ENCODE data around the gene GTF3C2. TPM values are rescaled to one million over a fixed set of nuclear protein-coding genes. Genes with fewer than 3 reads are reported as not detected.

Gene GTF3C2, protein sequence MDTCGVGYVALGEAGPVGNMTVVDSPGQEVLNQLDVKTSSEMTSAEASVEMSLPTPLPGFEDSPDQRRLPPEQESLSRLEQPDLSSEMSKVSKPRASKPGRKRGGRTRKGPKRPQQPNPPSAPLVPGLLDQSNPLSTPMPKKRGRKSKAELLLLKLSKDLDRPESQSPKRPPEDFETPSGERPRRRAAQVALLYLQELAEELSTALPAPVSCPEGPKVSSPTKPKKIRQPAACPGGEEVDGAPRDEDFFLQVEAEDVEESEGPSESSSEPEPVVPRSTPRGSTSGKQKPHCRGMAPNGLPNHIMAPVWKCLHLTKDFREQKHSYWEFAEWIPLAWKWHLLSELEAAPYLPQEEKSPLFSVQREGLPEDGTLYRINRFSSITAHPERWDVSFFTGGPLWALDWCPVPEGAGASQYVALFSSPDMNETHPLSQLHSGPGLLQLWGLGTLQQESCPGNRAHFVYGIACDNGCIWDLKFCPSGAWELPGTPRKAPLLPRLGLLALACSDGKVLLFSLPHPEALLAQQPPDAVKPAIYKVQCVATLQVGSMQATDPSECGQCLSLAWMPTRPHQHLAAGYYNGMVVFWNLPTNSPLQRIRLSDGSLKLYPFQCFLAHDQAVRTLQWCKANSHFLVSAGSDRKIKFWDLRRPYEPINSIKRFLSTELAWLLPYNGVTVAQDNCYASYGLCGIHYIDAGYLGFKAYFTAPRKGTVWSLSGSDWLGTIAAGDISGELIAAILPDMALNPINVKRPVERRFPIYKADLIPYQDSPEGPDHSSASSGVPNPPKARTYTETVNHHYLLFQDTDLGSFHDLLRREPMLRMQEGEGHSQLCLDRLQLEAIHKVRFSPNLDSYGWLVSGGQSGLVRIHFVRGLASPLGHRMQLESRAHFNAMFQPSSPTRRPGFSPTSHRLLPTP
- polyA plus RNA-seq (2011; rRNA removed) = 32.1 and 39.0 TPM in 2 replicates
- 22.3 and 35.0 TPM in 2 replicates for polyA minus RNA-seq (2011; rRNA and poly(A)+ RNA removed)

DNA sequence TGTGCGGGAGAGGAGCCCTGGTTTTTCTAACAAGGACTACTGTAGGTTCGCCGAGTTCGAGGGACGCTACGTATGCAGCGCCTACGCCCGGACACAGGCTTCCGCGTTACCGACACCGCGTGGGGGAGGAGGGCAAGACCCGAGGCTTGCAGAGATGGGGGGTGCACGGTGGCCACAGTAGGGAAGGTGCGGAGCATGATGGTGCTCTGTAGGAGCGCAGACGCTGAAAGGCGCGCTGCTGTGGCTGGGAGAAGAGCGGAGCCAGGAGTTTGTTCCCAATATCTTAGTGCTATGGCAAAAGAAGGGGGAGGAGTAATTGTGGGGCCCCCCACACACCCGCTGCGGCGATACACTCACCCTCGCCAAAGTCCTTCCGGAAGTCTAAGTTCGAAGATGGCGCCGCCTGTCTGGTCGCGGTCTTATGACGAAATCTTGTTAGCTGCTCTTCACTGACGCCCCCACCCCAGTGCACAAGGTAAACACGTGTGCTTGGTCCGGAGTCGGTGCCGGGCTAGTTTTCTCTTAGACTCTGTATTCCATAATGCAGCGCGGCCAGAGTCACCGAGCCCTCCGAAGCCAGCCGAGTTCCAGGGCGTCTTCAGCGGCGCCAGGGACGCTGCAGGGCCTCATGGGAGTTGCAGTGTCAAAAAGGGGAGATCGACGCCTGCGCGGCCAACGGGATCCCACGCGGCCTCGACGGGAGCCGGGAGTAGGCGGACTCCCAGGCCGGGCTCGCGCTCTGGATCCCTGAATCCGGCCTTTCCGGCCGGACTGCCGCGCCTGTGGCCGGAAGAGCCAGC lies at the start of gene GTF3C2:
TSS of gene GTF3C2 (minus strand) at position 383 of the 800 bp plus-strand sequence. CDS start 13,210 bp downstream, outside the sequence.
- TF ChIP-seq, protein P1, sequence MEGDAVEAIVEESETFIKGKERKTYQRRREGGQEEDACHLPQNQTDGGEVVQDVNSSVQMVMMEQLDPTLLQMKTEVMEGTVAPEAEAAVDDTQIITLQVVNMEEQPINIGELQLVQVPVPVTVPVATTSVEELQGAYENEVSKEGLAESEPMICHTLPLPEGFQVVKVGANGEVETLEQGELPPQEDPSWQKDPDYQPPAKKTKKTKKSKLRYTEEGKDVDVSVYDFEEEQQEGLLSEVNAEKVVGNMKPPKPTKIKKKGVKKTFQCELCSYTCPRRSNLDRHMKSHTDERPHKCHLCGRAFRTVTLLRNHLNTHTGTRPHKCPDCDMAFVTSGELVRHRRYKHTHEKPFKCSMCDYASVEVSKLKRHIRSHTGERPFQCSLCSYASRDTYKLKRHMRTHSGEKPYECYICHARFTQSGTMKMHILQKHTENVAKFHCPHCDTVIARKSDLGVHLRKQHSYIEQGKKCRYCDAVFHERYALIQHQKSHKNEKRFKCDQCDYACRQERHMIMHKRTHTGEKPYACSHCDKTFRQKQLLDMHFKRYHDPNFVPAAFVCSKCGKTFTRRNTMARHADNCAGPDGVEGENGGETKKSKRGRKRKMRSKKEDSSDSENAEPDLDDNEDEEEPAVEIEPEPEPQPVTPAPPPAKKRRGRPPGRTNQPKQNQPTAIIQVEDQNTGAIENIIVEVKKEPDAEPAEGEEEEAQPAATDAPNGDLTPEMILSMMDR (IDR thresholded peaks at IDR 0.05; ENCODE audit: insufficient read depth, low read depth, low read length) = no peak
- no peaks in the 10 kb centered on the region for H3K27me3 ChIP-seq (ENCODE audit: control insufficient read depth, insufficient read depth, low read length)
- POLR2A ChIA-PET = interaction anchor here (1.1 kb wide), 1 partner anchor 13 kb away, joined by 4 read pairs; the partner anchor contains the start of gene EIF2B4
- DNase-seq (ENCODE audit: low read depth) = peak; percentile 87
- peak within 1 kb of the TSS; percentile 67 for H3K4me3 ChIP-seq (ENCODE audit: low read depth, low read length)
- H3K36me3 ChIP-seq (ENCODE audit: control insufficient read depth, insufficient read depth, low read length) = no peaks in the 10 kb centered on the region
- CTCF ChIA-PET = interaction anchor here (0.8 to 1.6 kb wide), 4 partner anchors 13 to 32 kb away, joined by 3 to 8 read pairs (median 3); partner anchors contain the start of genes EIF2B4 and SNX17

DNA sequence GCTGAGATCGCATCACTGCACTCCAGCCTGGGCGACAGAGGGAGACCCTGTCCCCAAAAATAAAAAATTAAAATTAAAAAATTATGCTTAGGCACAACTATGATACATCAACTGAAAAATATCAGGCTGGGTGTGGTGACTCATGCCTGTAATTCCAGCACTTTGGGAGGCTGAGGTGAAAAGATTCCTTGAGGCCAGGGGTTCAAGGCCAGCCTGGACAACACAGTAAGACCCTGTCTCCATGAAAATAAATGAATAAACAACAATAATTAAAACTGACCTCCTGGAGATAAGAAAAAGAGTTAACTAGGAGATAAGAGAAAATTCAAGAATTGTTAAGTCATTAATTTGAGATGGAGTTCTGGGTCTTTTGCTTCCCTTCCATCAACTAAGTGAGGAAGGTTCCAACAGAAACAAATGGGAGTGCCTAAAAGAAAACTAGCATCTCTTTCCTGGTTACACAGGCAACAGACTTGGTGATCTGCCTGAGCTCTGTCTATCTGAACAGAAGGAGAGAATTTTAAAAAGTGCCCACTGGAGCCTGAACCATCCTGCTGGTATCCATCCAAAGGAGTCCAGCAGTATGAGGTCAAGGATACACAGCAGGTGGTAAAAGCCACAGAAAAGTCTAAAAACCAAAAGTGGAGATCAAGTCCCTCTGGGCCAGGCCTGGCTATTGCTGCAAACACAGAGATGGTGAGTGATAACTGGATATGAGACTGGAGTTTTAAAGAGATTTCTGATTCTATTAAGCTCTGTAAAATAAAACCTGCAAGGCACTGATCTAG lies 44.0 kb upstream of the GTF3C2 start:
- H3K36me3 ChIP-seq (ENCODE audit: control insufficient read depth, insufficient read depth, low read length) = no peaks in the 10 kb centered on the region; the same call in 1 of the 2 replicates
- DNase-seq (ENCODE audit: low read depth) = no peak
- CTCF ChIA-PET = interaction anchor here (0.8 kb wide), 1 partner anchor 31 kb away, joined by 3 read pairs; no protein-coding TSS in a partner anchor
- POLR2A ChIA-PET = no interaction called here
- no peaks in the 10 kb centered on the region for H3K27me3 ChIP-seq (ENCODE audit: control insufficient read depth, insufficient read depth, low read length)
- H3K4me3 ChIP-seq (ENCODE audit: low read depth, low read length) = no peak overlapping the region
- TF ChIP-seq, protein P1 (IDR thresholded peaks at IDR 0.05; ENCODE audit: insufficient read depth, low read depth, low read length) = no peak

DNA sequence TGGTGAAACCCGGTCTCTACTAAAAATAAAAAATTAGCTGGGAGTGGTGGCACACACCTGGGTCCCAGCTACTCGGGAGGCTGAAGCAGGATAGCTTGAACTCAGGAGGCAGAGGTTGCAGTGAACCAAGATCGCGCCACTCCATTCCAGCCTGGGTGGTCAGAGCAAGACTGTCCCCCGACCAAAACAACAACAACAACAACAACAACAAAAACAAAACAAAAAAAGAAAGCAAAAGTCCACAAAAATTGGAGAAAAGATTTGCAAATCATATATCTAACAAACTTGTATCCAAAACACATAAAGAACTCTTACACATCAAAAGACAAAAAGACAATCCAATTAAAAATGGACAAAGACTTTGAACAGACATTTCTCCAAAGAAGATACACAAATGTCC lies 42.4 kb upstream of the GTF3C2 start:
- DNase-seq (ENCODE audit: low read depth) = no peak
- ChIA-PET POLR2A (no interaction called here), CTCF (no interaction called here)
- TF ChIP-seq, protein P1 (IDR thresholded peaks at IDR 0.05; ENCODE audit: insufficient read depth, low read depth, low read length) = no peak
- Histone ChIP-seq H3K27me3 (ENCODE audit: control insufficient read depth, insufficient read depth, low read length) (no peaks in the 10 kb centered on the region), H3K36me3 (ENCODE audit: control insufficient read depth, insufficient read depth, low read length) (no peaks in the 10 kb centered on the region), H3K4me3 (ENCODE audit: low read depth, low read length) (no peak overlapping the region)

DNA sequence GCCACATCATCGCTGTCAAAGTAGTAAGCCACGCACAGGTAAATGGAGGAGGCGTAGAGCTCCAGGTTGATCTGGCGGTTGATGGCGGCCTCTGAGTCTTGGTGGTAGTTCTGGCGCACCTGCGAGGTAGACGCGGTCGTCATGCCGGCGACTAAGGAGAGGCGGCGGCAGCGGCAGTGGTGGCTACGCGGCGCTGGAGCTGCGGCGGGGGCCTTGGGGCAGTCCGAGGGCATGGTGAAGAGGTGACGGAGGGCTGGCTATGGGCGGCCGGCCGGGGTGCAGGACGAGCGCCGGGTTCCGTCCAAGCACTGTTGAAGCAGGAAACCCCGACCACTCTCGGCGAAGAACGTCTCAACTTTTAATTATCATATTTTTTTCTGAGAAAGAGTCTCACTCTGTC lies 36.7 kb upstream of the GTF3C2 start:
- H3K27me3 ChIP-seq (ENCODE audit: control insufficient read depth, insufficient read depth, low read length) = no peaks in the 10 kb centered on the region
- ChIA-PET POLR2A (no interaction called here), CTCF (interaction anchor here (1.1 kb wide), 1 partner anchor 21 kb away, joined by 3 read pairs; no protein-coding TSS in a partner anchor)

More for the DNA sequence above, 36.7 kb upstream of the GTF3C2 start:
- DNase-seq (ENCODE audit: low read depth) = no peak
- H3K4me3 ChIP-seq (ENCODE audit: low read depth, low read length) = no peak overlapping the region
- H3K36me3 ChIP-seq (ENCODE audit: control insufficient read depth, insufficient read depth, low read length) = no peaks in the 10 kb centered on the region
- TF ChIP-seq, protein P1 (IDR thresholded peaks at IDR 0.05; ENCODE audit: insufficient read depth, low read depth, low read length) = no peak
